Measurements from ENCODE around the gene ZDHHC17. TPM values are rescaled to one million over a fixed set of nuclear protein-coding genes. Genes with fewer than 3 reads are reported as not detected.
A peak's percentile ranks its signal among the peaks of the same experiment; 100 is the strongest.

Gene ZDHHC17
- total and polyA plus RNA-seq, 2 donors (not counting 1 experiment from before 2014, with no cell fraction given), result 30.5 to 141 TPM

DNA sequence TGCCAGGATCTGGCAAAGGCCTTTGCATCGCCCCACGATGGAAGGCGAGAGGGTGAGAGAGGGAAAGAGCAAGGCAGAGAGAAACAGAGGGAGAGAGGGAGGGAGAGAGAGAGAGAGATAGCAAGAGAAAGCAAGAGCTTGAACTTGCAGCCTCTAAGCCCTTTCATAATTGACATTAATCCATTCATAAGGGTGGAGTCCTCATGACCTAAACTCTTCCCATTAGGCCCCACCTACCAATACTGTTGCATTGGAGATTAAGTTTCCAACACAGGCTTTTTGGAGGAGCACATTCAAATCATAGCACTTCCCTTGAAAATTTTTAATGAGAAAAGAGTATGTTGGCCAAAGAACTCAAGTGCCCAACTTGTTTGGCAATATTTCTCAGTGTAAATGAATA, 48.6 kb upstream of the ZDHHC17 start:
- no peaks in the 10 kb centered on the region for H3K36me3 ChIP-seq (ENCODE audit: control insufficient read depth, insufficient read depth, low read length)
- no peaks in the 10 kb centered on the region for H3K9me3 ChIP-seq (ENCODE audit: control insufficient read depth, insufficient read depth, low read depth, low read length)
- no peak overlapping the region for H3K4me2 ChIP-seq (ENCODE audit: extremely low read depth, insufficient read depth, low read length)
- no peak overlapping the region for H3K9ac ChIP-seq (ENCODE audit: insufficient read depth, low read length)
- H2AFZ ChIP-seq (ENCODE audit: low read length), result no peak overlapping the region
- no peak overlapping the region for H3K27ac ChIP-seq (ENCODE audit: insufficient read depth, low read length)
- no peaks in the 10 kb centered on the region for H3K27me3 ChIP-seq (ENCODE audit: control insufficient read depth, insufficient read depth, low read length)
- H4K20me1 ChIP-seq (ENCODE audit: control insufficient read depth, extremely low read depth, insufficient read depth, low read length), result no peaks in the 10 kb centered on the region
- no peaks in the 10 kb centered on the region for H3K79me2 ChIP-seq (ENCODE audit: control insufficient read depth, insufficient read depth, low read length)
- DNase-seq (ENCODE audit: low read depth in 2 of 2), result no peak
- peaks cover 4% of the 10 kb centered on the region for H3K4me1 ChIP-seq (ENCODE audit: control insufficient read depth, extremely low read depth, insufficient read depth, low read length)
- H3K4me3 ChIP-seq (replicated peaks in 1 of 4; ENCODE audit: control extremely low read depth in 1 of 4, insufficient read depth in 1 of 4, low read depth in 3 of 4, low read length in 4 of 4), result no peak overlapping the region
- TF ChIP-seq EZH2 (IDR thresholded peaks at IDR 0.05; ENCODE audit: low read length, missing control alignments), result no peak

DNA sequence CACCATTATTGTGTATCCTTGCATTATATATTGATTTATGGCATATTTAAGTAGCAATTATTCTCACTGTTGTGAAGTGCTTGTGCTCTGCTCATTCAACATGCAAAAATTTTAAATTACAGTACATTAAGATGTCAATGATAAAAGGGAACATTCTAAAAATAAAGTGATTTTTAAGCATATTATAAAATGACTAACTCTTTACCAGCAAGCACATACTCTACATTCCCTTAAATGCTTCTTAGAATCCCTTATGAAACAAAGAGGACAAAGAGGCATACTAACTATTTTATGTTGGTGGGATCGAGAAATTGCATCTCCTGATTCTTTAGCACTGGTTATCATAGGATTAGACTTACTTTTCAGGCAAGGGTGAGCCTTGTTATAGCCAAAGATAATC, 46.6 kb upstream of the ZDHHC17 start:
- Histone ChIP-seq H3K36me3 (ENCODE audit: control insufficient read depth, insufficient read depth, low read length) (no peaks in the 10 kb centered on the region), H3K4me3 (replicated peaks in 1 of 4; ENCODE audit: control extremely low read depth in 1 of 4, insufficient read depth in 1 of 4, low read depth in 3 of 4, low read length in 4 of 4) (no peak overlapping the region), H3K79me2 (ENCODE audit: control insufficient read depth, insufficient read depth, low read length) (no peaks in the 10 kb centered on the region), H3K4me1 (ENCODE audit: control insufficient read depth, extremely low read depth, insufficient read depth, low read length) (peaks cover 4% of the 10 kb centered on the region), H2AFZ (ENCODE audit: low read length) (no peak overlapping the region), H4K20me1 (ENCODE audit: control insufficient read depth, extremely low read depth, insufficient read depth, low read length) (no peaks in the 10 kb centered on the region), H3K27ac (ENCODE audit: insufficient read depth, low read length) (no peak overlapping the region), H3K27me3 (ENCODE audit: control insufficient read depth, insufficient read depth, low read length) (no peaks in the 10 kb centered on the region), H3K9me3 (ENCODE audit: control insufficient read depth, insufficient read depth, low read depth, low read length) (no peaks in the 10 kb centered on the region), H3K4me2 (ENCODE audit: extremely low read depth, insufficient read depth, low read length) (no peak overlapping the region), H3K9ac (ENCODE audit: insufficient read depth, low read length) (no peak overlapping the region)
- TF ChIP-seq CTCF (conservative IDR thresholded peaks at IDR 0.05 in 1 of 2, IDR thresholded peaks at IDR 0.05 in 1 of 2; ENCODE audit: low read depth in 1 of 2, low read length in 2 of 2) (no peak), EZH2 (IDR thresholded peaks at IDR 0.05; ENCODE audit: low read length, missing control alignments) (no peak)
- no peak for DNase-seq (ENCODE audit: low read depth in 2 of 2)

DNA sequence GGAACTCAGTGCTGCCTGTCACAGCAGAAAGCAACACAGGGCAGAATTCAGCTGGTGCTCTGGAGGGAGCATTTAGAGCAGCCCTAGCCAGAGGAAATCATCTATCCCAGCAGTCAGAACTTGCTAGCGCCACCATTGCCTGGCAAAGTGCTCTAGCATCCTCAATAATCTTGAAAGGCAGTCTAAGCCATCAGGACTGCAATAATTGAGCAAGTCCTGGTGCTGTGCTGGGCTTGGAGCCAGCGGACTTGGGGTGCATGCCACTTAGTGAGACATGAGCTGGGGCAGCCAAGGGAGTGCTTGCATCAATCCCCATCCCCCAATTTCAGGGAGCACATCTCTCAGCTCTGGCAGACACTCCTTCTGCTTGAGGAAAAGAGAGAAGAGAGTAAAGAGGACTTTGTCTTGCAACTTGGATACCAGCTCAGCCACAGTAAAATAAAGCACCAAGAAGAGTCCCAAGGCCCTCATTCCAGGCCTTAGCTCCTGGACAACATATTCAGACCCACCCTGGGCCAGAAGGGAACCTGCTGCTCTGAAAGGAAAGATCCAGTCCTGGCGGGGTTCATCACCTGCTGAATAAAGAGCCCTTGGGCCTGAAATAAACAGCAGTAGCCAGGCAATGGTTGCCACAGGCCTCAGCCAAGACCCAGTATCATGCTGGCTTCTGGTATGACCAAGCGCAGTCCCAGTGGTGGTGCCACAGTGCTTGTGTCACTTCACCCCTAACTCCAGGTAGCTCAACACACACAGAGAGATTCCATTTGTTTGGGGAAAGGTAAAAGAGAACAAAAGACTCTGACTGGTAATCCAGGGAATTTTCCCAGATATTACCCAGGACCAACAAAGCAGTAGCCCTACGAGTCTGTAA, 44.5 kb upstream of the ZDHHC17 start:
- no peaks in the 10 kb centered on the region for H3K79me2 ChIP-seq (ENCODE audit: control insufficient read depth, insufficient read depth, low read length)
- TF ChIP-seq EZH2 (IDR thresholded peaks at IDR 0.05; ENCODE audit: low read length, missing control alignments) (no peak), CTCF (conservative IDR thresholded peaks at IDR 0.05 in 1 of 2, IDR thresholded peaks at IDR 0.05 in 1 of 2; ENCODE audit: low read depth in 1 of 2, low read length in 2 of 2) (no peak)
- H3K36me3 ChIP-seq (ENCODE audit: control insufficient read depth, insufficient read depth, low read length), result no peaks in the 10 kb centered on the region
- H3K27me3 ChIP-seq (ENCODE audit: control insufficient read depth, insufficient read depth, low read length), result no peaks in the 10 kb centered on the region
- no peak overlapping the region for H3K4me3 ChIP-seq (replicated peaks in 1 of 4; ENCODE audit: control extremely low read depth in 1 of 4, insufficient read depth in 1 of 4, low read depth in 3 of 4, low read length in 4 of 4)
- H3K4me1 ChIP-seq (ENCODE audit: control insufficient read depth, extremely low read depth, insufficient read depth, low read length), result peaks cover 4% of the 10 kb centered on the region
- no peaks in the 10 kb centered on the region for H3K9me3 ChIP-seq (ENCODE audit: control insufficient read depth, insufficient read depth, low read depth, low read length)
- DNase-seq (ENCODE audit: low read depth in 2 of 2), result peak; percentile 56 to 59
- no peak overlapping the region for H2AFZ ChIP-seq (ENCODE audit: low read length)
- no peak overlapping the region for H3K27ac ChIP-seq (ENCODE audit: insufficient read depth, low read length)
- H4K20me1 ChIP-seq (ENCODE audit: control insufficient read depth, extremely low read depth, insufficient read depth, low read length), result no peaks in the 10 kb centered on the region
- H3K4me2 ChIP-seq (ENCODE audit: extremely low read depth, insufficient read depth, low read length), result peak overlapping the region; percentile 29
- peak overlapping the region; percentile 1 for H3K9ac ChIP-seq (ENCODE audit: insufficient read depth, low read length)
